GM21367 (cell line): ENCODE results near the gene BBIP1.
"Not testable (repeated sequence)": the region's sequence is repeated elsewhere in the genome, so short reads cannot be mapped to it uniquely, and the experiment has no call there.

Experiments
- ATAC-seq: cut with Tn5 transposase; IDR thresholded peaks from one replicate; pipeline ENCODE4 v1.9.1; 2021; ENCODE audit not compliant: unreplicated experiment

BBIP1 gene

GRCh38 chr10:110923856-110924493, 5.0 kb upstream of the BBIP1 start:
- ATAC-seq = no peak

GRCh38 chr10:110919971-110920881, 1.2 kb upstream of the BBIP1 start:
- ATAC-seq = peak; percentile 28

- peak; percentile 4 for ATAC-seq
Observed at GRCh38 chr10:110919349-110919931, 460 bp upstream of the BBIP1 start, which contains the start of gene SHOC2. SHOC2 (plus strand) TSS chr10:110919604; CDS start chr10:110964359, 44,755 bp downstream.

- no peak for ATAC-seq
Observed at GRCh38 chr10:110918269-110918642, 724 bp downstream of the BBIP1 start.

GRCh38 chr10:110916554-110917346, 2.2 kb downstream of the BBIP1 start:
- no peak for ATAC-seq

- ATAC-seq = not testable (repeated sequence)
Observed at GRCh38 chr10:110915600-110915999, 3.4 kb downstream of the BBIP1 start.

GRCh38 chr10:110915035-110915434, 3.9 kb downstream of the BBIP1 start:
- no peak for ATAC-seq

GRCh38 chr10:110914431-110914830, 4.5 kb downstream of the BBIP1 start:
- no peak for ATAC-seq

- no peak for ATAC-seq
Observed at GRCh38 chr10:110912374-110912773, 6.6 kb downstream of the BBIP1 start.

- no peak for ATAC-seq
Observed at GRCh38 chr10:110910138-110910537, 8.8 kb downstream of the BBIP1 start.

GRCh38 chr10:110903280-110904278, 15.4 kb downstream of the BBIP1 start:
- peak; percentile 74 for ATAC-seq

GRCh38 chr10:110901954-110902819, 16.8 kb downstream of the BBIP1 start:
- ATAC-seq = no peak

- no peak for ATAC-seq
Observed at GRCh38 chr10:110900983-110901382, 18.0 kb downstream of the BBIP1 start.

GRCh38 chr10:110898391-110898790, 20.6 kb downstream of the BBIP1 start:
- ATAC-seq = no peak

GRCh38 chr10:110897184-110897583, 21.8 kb downstream of the BBIP1 start:
- ATAC-seq = no peak

GRCh38 chr10:110893559-110894179, 25.3 kb downstream of the BBIP1 start:
- ATAC-seq = no peak

- no peak for ATAC-seq
Observed at GRCh38 chr10:110892602-110893288, 26.2 kb downstream of the BBIP1 start.

- no peak for ATAC-seq
Observed at GRCh38 chr10:110887560-110887959, 31.4 kb downstream of the BBIP1 start.
